K562 (cell line): ENCODE data around the gene SDS. TPM values are rescaled to one million over a fixed set of nuclear protein-coding genes. Genes with fewer than 3 reads are reported as not detected.

Experiments
- ATF7 ChIP-seq: fragments of 450-650 bp; IDR thresholded peaks from 2 replicates; pipeline ENCODE4 v1.7.1; 2014; ENCODE audit warnings: mild to moderate bottlenecking, moderate library complexity
- CREM ChIP-seq: IDR thresholded peaks from 2 replicates; pipeline ENCODE4 v1.6.1; 2014; ENCODE audit warnings: antibody characterized with exemption, low read depth
- CTBP1 ChIP-seq: fragments of 450-650 bp; IDR thresholded peaks from 2 replicates; pipeline ENCODE4 v1.6.1; 2016; ENCODE audit warnings: borderline replicate concordance
- ESRRB ChIP-seq: fragments of 250-450 bp; sonication (Bioruptor Pico); IDR thresholded peaks from 2 replicates; pipeline ENCODE4 v1.5.0; 2020; ENCODE audit warnings: mild to moderate bottlenecking, moderate library complexity, borderline replicate concordance
- HDAC2 ChIP-seq: fragments of 450-650 bp; IDR thresholded peaks from 2 replicates; pipeline ENCODE4 v1.6.1; 2016; ENCODE audit warnings: mild to moderate bottlenecking
- HSF4 ChIP-seq: fragments of 250-450 bp; sonication (Bioruptor Pico); IDR thresholded peaks from 2 replicates; pipeline ENCODE4 v2.1.2; 2022; ENCODE audit warnings: mild to moderate bottlenecking, moderate library complexity, borderline replicate concordance
- JUND ChIP-seq, 2 experiments: IDR thresholded peaks; 2 replicates in 1 of 2; 3 replicates in 1 of 2; pipeline ENCODE4 v1.6.1; 2011; ENCODE audit warnings: borderline replicate concordance in 2 of 2, low read depth in 2 of 2, low read length in 2 of 2, improper control_type of control experiment in 1 of 2, missing biosample characterization in 1 of 2, missing genetic modification characterization in 1 of 2, missing genetic modification reagents in 1 of 2
- LEF1 ChIP-seq: fragments of 450-650 bp; IDR thresholded peaks from 2 replicates; pipeline ENCODE4 v1.6.1; 2016; ENCODE audit warnings: mild to moderate bottlenecking
- MEIS2 ChIP-seq: fragments of 450-650 bp; IDR thresholded peaks from 2 replicates; pipeline ENCODE4 v1.6.1; 2014; ENCODE audit warnings: mild to moderate bottlenecking; ENCODE audit not compliant: partially characterized antibody
- MNT ChIP-seq, 2 experiments: fragments of 450-650 bp; conservative IDR thresholded peaks; 2 replicates each; pipeline ENCODE4 v1.6.1; 2017; ENCODE audit warnings: mild to moderate bottlenecking in 2 of 2, moderate library complexity in 2 of 2
- MTA3 ChIP-seq: fragments of 450-650 bp; formaldehyde crosslinking; IDR thresholded peaks from 2 replicates; pipeline ENCODE4 v1.6.1; 2017; ENCODE audit warnings: mild to moderate bottlenecking, borderline replicate concordance
- MXI1 ChIP-seq: IDR thresholded peaks from 2 replicates; pipeline ENCODE4 v1.6.1; 2011; ENCODE audit warnings: low read depth, mild to moderate bottlenecking, improper control_type of control experiment, low read length
- MYBL2 ChIP-seq, 2 experiments: fragments of 450-650 bp in 1 of 2; sonication (generic) in 1 of 2; formaldehyde crosslinking in 1 of 2; IDR thresholded peaks; 2 replicates each; pipeline versions ENCODE4 v1.6.1 to v1.8.1; 2017 to 2022; ENCODE audit warnings: borderline replicate concordance in 1 of 2, inconsistent platforms in 1 of 2, low read depth in 1 of 2, mild to moderate bottlenecking in 1 of 2, missing genetic modification reagents in 1 of 2, moderate library complexity in 1 of 2
- RAD51 ChIP-seq: fragments of 450-650 bp; IDR thresholded peaks from 2 replicates; pipeline ENCODE4 v1.7.1; 2016; ENCODE audit warnings: low read depth, mild to moderate bottlenecking, borderline replicate concordance
- RBM25 ChIP-seq: fragments of 200-400 bp; formaldehyde crosslinking; IDR thresholded peaks from 2 replicates; pipeline ENCODE4 v1.6.1; 2018; ENCODE audit warnings: low read length, low read depth, moderate library complexity; ENCODE audit not compliant: severe bottlenecking
- SMAD2 ChIP-seq: fragments of 150-350 bp; IDR thresholded peaks from 2 replicates; pipeline ENCODE4 v1.6.1; 2014; ENCODE audit warnings: low read depth, mild to moderate bottlenecking, low read length
- SP1 ChIP-seq: sonication (generic); formaldehyde crosslinking; IDR thresholded peaks from 2 replicates; pipeline ENCODE4 v1.8.1; 2022; ENCODE audit warnings: mild to moderate bottlenecking, missing genetic modification reagents
- THRAP3 ChIP-seq: fragments of 450-650 bp; IDR thresholded peaks from 2 replicates; pipeline ENCODE4 v1.6.1; 2016; ENCODE audit warnings: mild to moderate bottlenecking, inconsistent platforms, borderline replicate concordance
- ZNF140 ChIP-seq: fragments of 250-450 bp; sonication (Bioruptor Pico); IDR thresholded peaks from 2 replicates; pipeline ENCODE4 v1.8.0; 2021; ENCODE audit warnings: moderate library complexity, mild to moderate bottlenecking, inconsistent platforms
- ZNF143 ChIP-seq: sonication (generic); formaldehyde crosslinking; IDR thresholded peaks from 2 replicates; pipeline ENCODE4 v1.9.0; 2022; ENCODE audit warnings: mild to moderate bottlenecking, missing genetic modification reagents
- ZNF277 ChIP-seq: fragments of 250-450 bp; sonication (Bioruptor Pico); IDR thresholded peaks from 2 replicates; pipeline ENCODE4 v1.8.0; 2022; ENCODE audit warnings: inconsistent platforms, mild to moderate bottlenecking, moderate library complexity, borderline replicate concordance
- ZNF431 ChIP-seq: sonication (generic); formaldehyde crosslinking; IDR thresholded peaks from 2 replicates; pipeline ENCODE4 v1.8.0; 2022; ENCODE audit warnings: mild to moderate bottlenecking, missing genetic modification reagents
- ZNF75A ChIP-seq: fragments of 450-650 bp; formaldehyde crosslinking; IDR thresholded peaks from 2 replicates; pipeline ENCODE4 v1.4.0; 2020; ENCODE audit warnings: mild to moderate bottlenecking
- ZNF77 ChIP-seq: fragments of 250-450 bp; sonication (Bioruptor Pico); IDR thresholded peaks from 2 replicates; pipeline ENCODE4 v1.5.0; 2020
- polyA plus RNA-seq, 8 experiments: library from polyadenylated mRNA; depleted of rRNA in 4 of 8; stranded (reverse) in 5 of 8; unstranded in 3 of 8; fragments of >200 nt; fragmentation: Nextera tagmentation in 2 of 8; fragmentation: Illumina TruSeq in 1 of 8; extraction: Ambion mirVana in 2 of 8; extraction: Trizol in 1 of 8; gene quantifications; 2 replicates each; pipeline versions ENCODE4 v1.2.1 to v1.2.3, GENCODE V29; 2011 to 2014; ENCODE audit warnings: inconsistent platforms in 1 of 8, missing spikeins in 1 of 8
- total RNA-seq, 7 experiments: library from RNA; depleted of rRNA in 6 of 7; stranded (reverse); fragments of >200 nt in 6 of 7; fragmentation: Illumina TruSeq in 2 of 7; extraction: Trizol in 2 of 7; gene quantifications; 2 replicates each; pipeline versions ENCODE4 v1.2.1 to v1.2.3, GENCODE V29; 2011 to 2021; ENCODE audit warnings: low replicate concordance in 1 of 7
- TF ChIP-seq, protein P1 (sequence below): fragments of 450-650 bp; IDR thresholded peaks from 2 replicates; pipeline ENCODE4 v1.6.1; 2016

SDS gene
- total and polyA plus RNA-seq, 9 of the 15 experiments (the other 6 are each of a cell fraction or from before 2014, with no cell fraction given), result 0.07 to 1.1 (median 0.12) TPM; not detected in 1

GRCh38 chr12:113392988-113393579, 10.6 kb downstream of the SDS start (continued):
- TF ChIP-seq MNT (conservative IDR thresholded peaks at IDR 0.05) (no peak), CREM (0 out of 2 replicates have a peak, but pooled peaks have one; percentile 34), HDAC2 (peak; percentile 93), ESRRB (no peak), HSF4 (CRISPR knock-in tag) (no peak), ZNF277 (CRISPR knock-in tag) (no peak), ATF7 (peak; percentile 38; the same call in 1 of the 2 replicates), MXI1 (no peak), MEIS2 (peak; percentile 67), THRAP3 (no peak), ZNF431 (CRISPR knock-in tag) (no peak), ZNF75A (CRISPR knock-in tag) (no peak), ZNF77 (CRISPR knock-in tag) (no peak), LEF1 (no peak), SMAD2 (no peak), MYBL2 (IDR thresholded peaks at IDR 0.05; ENCODE audit: low read depth) (no peak), MYBL2 (CRISPR knock-in tag; IDR thresholded peaks at IDR 0.05; ENCODE audit: borderline replicate concordance) (no peak), MTA3 (no peak), ZNF140 (CRISPR knock-in tag) (no peak), SP1 (CRISPR knock-in tag) (peak; percentile 84), CTBP1 (peak; percentile 95), RBM25 (peak; percentile 64), ZNF143 (peak; percentile 64), RAD51 (peak; percentile 62; the same call in 1 of the 2 replicates), JUND (IDR thresholded peaks at IDR 0.05; ENCODE audit: borderline replicate concordance, low read depth, low read length) (peak; percentile 47; the same call in 1 of the 2 replicates), JUND (tag; IDR thresholded peaks at IDR 0.05; ENCODE audit: borderline replicate concordance, low read depth, low read length) (no peak; the same call in 2 of the 3 replicates)
- TF ChIP-seq, protein P1, sequence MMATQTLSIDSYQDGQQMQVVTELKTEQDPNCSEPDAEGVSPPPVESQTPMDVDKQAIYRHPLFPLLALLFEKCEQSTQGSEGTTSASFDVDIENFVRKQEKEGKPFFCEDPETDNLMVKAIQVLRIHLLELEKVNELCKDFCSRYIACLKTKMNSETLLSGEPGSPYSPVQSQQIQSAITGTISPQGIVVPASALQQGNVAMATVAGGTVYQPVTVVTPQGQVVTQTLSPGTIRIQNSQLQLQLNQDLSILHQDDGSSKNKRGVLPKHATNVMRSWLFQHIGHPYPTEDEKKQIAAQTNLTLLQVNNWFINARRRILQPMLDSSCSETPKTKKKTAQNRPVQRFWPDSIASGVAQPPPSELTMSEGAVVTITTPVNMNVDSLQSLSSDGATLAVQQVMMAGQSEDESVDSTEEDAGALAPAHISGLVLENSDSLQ, result peak; percentile 88
